H1 (cell line): ENCODE measurements around the gene RHBDF1. TPM values are rescaled to one million over a fixed set of nuclear protein-coding genes. Genes with fewer than 3 reads are reported as not detected.
A peak's percentile ranks its signal among the peaks of the same experiment; 100 is the strongest.

Experiments used
- CBX5 ChIP-seq: fragments of 300-800, 300-1000 bp; sonication (generic); IDR thresholded peaks from 2 replicates; pipeline ENCODE4 v1.7.1; 2016; ENCODE audit warnings: antibody characterized with exemption, low read length, low read depth
- CBX8 ChIP-seq: fragments of 300-800, 300-1000 bp; sonication (generic); IDR thresholded peaks from 2 replicates; pipeline ENCODE4 v1.7.1; 2016; ENCODE audit warnings: low read depth, low read length, borderline replicate concordance
- FOSL1 ChIP-seq: IDR thresholded peaks from 2 replicates; pipeline ENCODE4 v1.6.1; 2011; ENCODE audit warnings: mild to moderate bottlenecking, low read depth, low read length, moderate library complexity; ENCODE audit not compliant: insufficient read depth
- KDM4A ChIP-seq: IDR thresholded peaks from one replicate; pipeline ENCODE4 v1.7.1; 2012; ENCODE audit warnings: low read depth, mild to moderate bottlenecking, moderate library complexity, low read length, inconsistent platforms; ENCODE audit not compliant: severe bottlenecking
- POLR2AphosphoS5 ChIP-seq: IDR thresholded peaks from 2 replicates; pipeline ENCODE4 v1.6.1; 2011; ENCODE audit warnings: low read depth, low read length
- RFX5 ChIP-seq: IDR thresholded peaks from 2 replicates; pipeline ENCODE4 v1.6.1; 2011; ENCODE audit warnings: low read depth, low read length, improper control_type of control experiment, borderline replicate concordance
- SIX5 ChIP-seq: IDR thresholded peaks from 2 replicates; pipeline ENCODE4 v1.6.1; 2011; ENCODE audit warnings: mild to moderate bottlenecking, low read depth, low read length
- TEAD4 ChIP-seq: IDR thresholded peaks from 2 replicates; pipeline ENCODE4 v1.6.1; 2012; ENCODE audit warnings: low read depth, low read length, inconsistent platforms, mixed read lengths
- polyA plus RNA-seq, 7 experiments: library from polyadenylated mRNA; depleted of rRNA in 3 of 7; stranded (reverse) in 5 of 7; unstranded in 2 of 7; fragments of >200 nt in 5 of 7; fragments of 200-250 nt in 2 of 7; gene quantifications; 1 replicate in 5 of 7; 2 replicates in 1 of 7; 4 replicates in 1 of 7; pipeline versions ENCODE4 v1.2.1 to v1.2.3, GENCODE V29; 2011 to 2013; ENCODE audit warnings: missing spikeins in 2 of 7, mixed read lengths in 2 of 7
- total RNA-seq: library from RNA; stranded (reverse); fragmentation: NEBNext Ultra II Directional; extraction: Animal tissue kit (Norgen Biotek cat#: 25700); gene quantifications from 2 replicates; pipeline ENCODE4 v1.2.1, GENCODE V29; 2021
- TF ChIP-seq, protein P1 (sequence below): fragments of 300-600 bp; sonication (generic); IDR thresholded peaks from 2 replicates; pipeline ENCODE4 v1.7.1; 2012; ENCODE audit warnings: low read length, moderate library complexity, mild to moderate bottlenecking, inconsistent platforms; ENCODE audit not compliant: insufficient replicate concordance

RHBDF1 gene
- total and polyA plus RNA-seq, 2 of the 8 experiments (the other 6 are each of a cell fraction or from before 2014, with no cell fraction given): 37.4 to 51.6 TPM

DNA sequence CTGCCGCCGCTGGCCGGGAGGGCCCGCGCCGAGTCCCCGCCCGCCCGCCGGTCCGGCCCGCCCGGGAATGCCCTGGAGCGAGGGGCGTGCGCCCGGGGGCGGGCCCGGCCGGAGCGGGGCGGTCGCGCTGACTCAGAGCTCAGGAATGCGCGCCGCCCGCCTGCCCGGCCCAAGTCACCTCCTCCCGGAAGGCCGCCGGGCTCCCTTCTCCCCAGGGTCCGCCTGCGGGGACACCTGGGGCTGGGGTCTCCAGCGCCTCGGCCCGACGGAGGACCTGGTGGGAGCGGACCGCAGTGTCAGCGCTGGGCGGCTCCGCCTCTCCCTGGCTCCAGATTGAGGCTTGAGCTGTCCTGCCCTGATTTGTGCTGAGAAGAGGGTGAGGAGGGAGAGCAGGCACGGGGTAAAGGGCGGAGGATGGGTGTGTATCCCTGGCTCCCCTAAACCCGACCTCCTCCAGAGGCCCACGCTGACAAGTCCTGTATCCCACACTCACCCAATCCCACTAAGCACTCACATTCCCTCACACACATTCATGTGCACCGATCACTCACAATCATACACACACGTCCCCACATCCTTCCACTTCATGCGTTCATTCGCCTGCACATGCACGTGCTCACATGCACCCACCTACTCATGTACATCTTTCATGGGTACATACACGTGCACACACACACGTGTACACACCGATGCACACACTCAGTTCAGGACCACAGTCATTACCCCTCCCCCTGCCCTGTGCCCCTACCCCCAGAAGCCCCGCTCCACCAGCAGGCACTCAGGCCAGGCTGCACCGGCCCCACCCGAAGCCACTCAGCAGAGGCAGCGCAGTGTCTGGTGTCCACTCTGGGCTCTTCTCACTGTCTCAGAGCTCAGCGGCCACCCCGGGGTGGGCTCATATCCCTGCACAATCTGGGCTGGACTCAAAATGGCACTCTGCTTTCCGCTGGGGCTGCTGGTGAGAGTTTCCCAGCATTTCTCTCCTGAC lies at the start of gene RHBDF1 (continued):
- TF ChIP-seq, protein P1, sequence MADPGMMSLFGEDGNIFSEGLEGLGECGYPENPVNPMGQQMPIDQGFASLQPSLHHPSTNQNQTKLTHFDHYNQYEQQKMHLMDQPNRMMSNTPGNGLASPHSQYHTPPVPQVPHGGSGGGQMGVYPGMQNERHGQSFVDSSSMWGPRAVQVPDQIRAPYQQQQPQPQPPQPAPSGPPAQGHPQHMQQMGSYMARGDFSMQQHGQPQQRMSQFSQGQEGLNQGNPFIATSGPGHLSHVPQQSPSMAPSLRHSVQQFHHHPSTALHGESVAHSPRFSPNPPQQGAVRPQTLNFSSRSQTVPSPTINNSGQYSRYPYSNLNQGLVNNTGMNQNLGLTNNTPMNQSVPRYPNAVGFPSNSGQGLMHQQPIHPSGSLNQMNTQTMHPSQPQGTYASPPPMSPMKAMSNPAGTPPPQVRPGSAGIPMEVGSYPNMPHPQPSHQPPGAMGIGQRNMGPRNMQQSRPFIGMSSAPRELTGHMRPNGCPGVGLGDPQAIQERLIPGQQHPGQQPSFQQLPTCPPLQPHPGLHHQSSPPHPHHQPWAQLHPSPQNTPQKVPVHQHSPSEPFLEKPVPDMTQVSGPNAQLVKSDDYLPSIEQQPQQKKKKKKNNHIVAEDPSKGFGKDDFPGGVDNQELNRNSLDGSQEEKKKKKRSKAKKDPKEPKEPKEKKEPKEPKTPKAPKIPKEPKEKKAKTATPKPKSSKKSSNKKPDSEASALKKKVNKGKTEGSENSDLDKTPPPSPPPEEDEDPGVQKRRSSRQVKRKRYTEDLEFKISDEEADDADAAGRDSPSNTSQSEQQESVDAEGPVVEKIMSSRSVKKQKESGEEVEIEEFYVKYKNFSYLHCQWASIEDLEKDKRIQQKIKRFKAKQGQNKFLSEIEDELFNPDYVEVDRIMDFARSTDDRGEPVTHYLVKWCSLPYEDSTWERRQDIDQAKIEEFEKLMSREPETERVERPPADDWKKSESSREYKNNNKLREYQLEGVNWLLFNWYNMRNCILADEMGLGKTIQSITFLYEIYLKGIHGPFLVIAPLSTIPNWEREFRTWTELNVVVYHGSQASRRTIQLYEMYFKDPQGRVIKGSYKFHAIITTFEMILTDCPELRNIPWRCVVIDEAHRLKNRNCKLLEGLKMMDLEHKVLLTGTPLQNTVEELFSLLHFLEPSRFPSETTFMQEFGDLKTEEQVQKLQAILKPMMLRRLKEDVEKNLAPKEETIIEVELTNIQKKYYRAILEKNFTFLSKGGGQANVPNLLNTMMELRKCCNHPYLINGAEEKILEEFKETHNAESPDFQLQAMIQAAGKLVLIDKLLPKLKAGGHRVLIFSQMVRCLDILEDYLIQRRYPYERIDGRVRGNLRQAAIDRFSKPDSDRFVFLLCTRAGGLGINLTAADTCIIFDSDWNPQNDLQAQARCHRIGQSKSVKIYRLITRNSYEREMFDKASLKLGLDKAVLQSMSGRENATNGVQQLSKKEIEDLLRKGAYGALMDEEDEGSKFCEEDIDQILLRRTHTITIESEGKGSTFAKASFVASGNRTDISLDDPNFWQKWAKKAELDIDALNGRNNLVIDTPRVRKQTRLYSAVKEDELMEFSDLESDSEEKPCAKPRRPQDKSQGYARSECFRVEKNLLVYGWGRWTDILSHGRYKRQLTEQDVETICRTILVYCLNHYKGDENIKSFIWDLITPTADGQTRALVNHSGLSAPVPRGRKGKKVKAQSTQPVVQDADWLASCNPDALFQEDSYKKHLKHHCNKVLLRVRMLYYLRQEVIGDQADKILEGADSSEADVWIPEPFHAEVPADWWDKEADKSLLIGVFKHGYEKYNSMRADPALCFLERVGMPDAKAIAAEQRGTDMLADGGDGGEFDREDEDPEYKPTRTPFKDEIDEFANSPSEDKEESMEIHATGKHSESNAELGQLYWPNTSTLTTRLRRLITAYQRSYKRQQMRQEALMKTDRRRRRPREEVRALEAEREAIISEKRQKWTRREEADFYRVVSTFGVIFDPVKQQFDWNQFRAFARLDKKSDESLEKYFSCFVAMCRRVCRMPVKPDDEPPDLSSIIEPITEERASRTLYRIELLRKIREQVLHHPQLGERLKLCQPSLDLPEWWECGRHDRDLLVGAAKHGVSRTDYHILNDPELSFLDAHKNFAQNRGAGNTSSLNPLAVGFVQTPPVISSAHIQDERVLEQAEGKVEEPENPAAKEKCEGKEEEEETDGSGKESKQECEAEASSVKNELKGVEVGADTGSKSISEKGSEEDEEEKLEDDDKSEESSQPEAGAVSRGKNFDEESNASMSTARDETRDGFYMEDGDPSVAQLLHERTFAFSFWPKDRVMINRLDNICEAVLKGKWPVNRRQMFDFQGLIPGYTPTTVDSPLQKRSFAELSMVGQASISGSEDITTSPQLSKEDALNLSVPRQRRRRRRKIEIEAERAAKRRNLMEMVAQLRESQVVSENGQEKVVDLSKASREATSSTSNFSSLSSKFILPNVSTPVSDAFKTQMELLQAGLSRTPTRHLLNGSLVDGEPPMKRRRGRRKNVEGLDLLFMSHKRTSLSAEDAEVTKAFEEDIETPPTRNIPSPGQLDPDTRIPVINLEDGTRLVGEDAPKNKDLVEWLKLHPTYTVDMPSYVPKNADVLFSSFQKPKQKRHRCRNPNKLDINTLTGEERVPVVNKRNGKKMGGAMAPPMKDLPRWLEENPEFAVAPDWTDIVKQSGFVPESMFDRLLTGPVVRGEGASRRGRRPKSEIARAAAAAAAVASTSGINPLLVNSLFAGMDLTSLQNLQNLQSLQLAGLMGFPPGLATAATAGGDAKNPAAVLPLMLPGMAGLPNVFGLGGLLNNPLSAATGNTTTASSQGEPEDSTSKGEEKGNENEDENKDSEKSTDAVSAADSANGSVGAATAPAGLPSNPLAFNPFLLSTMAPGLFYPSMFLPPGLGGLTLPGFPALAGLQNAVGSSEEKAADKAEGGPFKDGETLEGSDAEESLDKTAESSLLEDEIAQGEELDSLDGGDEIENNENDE: no peak
- no peak for TF ChIP-seq CBX8
- TF ChIP-seq KDM4A: peak; percentile 27
- TF ChIP-seq FOSL1: peak; percentile 69; the same call in 1 of the 2 replicates
- no peak for TF ChIP-seq SIX5
- TF ChIP-seq RFX5: no peak
- no peak for TF ChIP-seq POLR2AphosphoS5
- peak; percentile 75 for TF ChIP-seq TEAD4
- TF ChIP-seq CBX5: no peak
